Kidney (tissue), 14 donors: ENCODE results near the gene WNK4. TPM values are rescaled to one million over a fixed set of nuclear protein-coding genes. Genes with fewer than 3 reads are reported as not detected.

ENCODE experiments used
- DNase-seq, 5 donors: peaks; one replicate each; pipeline ENCODE4 v3.0.0-alpha.2; 2013 to 2020
- FAIRE-seq: peaks from 2 replicates; lab custom pipeline; 2012; peaks lifted over from hg19 to GRCh38; lab: Jason Lieb, UNC
- H3K27ac ChIP-seq, 2 donors: one replicate each; pipeline ENCODE4 v1.7.0; 2013; ENCODE audit warnings: low read depth in 2 of 2, low read length in 2 of 2, inconsistent platforms in 1 of 2
- H3K27me3 ChIP-seq: one replicate; pipeline ENCODE4 v1.7.1; 2013; ENCODE audit warnings: low read length, inconsistent platforms; ENCODE audit not compliant: control insufficient read depth, insufficient read depth
- H3K36me3 ChIP-seq, 3 donors: one replicate each; pipeline versions ENCODE4 v1.7.0 to v1.7.1; 2013; ENCODE audit warnings: low read length in 3 of 3, control low read depth in 1 of 3, inconsistent platforms in 1 of 3; ENCODE audit not compliant: insufficient read depth in 3 of 3, control insufficient read depth in 2 of 3
- H3K4me1 ChIP-seq, 3 donors: one replicate each; pipeline versions ENCODE4 v1.7.0 to v1.7.1; 2013; ENCODE audit warnings: low read length in 3 of 3, inconsistent platforms in 1 of 3, low read depth in 1 of 3; ENCODE audit not compliant: control insufficient read depth in 2 of 3, insufficient read depth in 2 of 3
- H3K4me3 ChIP-seq, 3 donors: one replicate each; pipeline versions ENCODE4 v1.7.0 to v1.8.1; 2013; ENCODE audit warnings: low read length in 3 of 3, control low read depth in 1 of 3, inconsistent platforms in 1 of 3
- H3K9ac ChIP-seq, 3 donors: one replicate each; pipeline versions ENCODE4 v1.7.0 to v1.7.1; 2013; ENCODE audit warnings: low read length in 3 of 3, control low read depth in 1 of 3, inconsistent platforms in 1 of 3
- H3K9me3 ChIP-seq, 3 donors: one replicate each; pipeline versions ENCODE4 v1.7.0 to v1.7.1; 2013; ENCODE audit warnings: low read length in 3 of 3, control low read depth in 1 of 3, inconsistent platforms in 1 of 3; ENCODE audit not compliant: control insufficient read depth in 2 of 3, insufficient read depth in 1 of 3
- CTCF ChIP-seq: IDR thresholded peaks from 3 replicates; pipeline ENCODE4 v1.5.1; 2012; ENCODE audit warnings: mild to moderate bottlenecking, moderate library complexity, borderline replicate concordance; ENCODE audit not compliant: insufficient read depth; ENCODE audit errors: extremely low read depth
- intact Hi-C: fragments of 100-400 bp; cut with DNase I; formaldehyde crosslinking; loops from one replicate; pipeline ENCODE4 v1.11.1; 2022
- polyA plus RNA-seq: library from polyadenylated mRNA; stranded (reverse); fragments of 350-450 nt; fragmentation: Illumina TruSeq; extraction: RNeasy Lipid Tissue Mini Kit (QIAGEN cat#74804); gene quantifications from one replicate; pipeline ENCODE4 v1.2.3, GENCODE V29; 2014; ENCODE audit warnings: low read depth, low replicate concordance; ENCODE audit not compliant: insufficient read depth
- total RNA-seq: library from RNA; stranded (reverse); fragmentation: NEBNext Ultra II Directional; extraction: Animal tissue kit (Norgen Biotek cat#: 25700); gene quantifications from one replicate; pipeline ENCODE4 v1.2.1, GENCODE V29; 2021
- donor health status: control.
- donor health status: control.
- donor health status: control.
- donor health status: control.
- donor health status: control.
- donor health status: DM: yes; HTN: yes; CAD: no.
- donor health status: Normal renal cell carcinoma (clear cell type).

Gene WNK4
- total and polyA plus RNA-seq, 2 donors from 2014 or later, result 14.9 to 26.4 TPM

GRCh38 chr17:42778570-42778969, 1.8 kb upstream of the WNK4 start:
- intact Hi-C loops, result no loop called here
- H3K27ac ChIP-seq, result no peak overlapping the region
- FAIRE-seq, result no peak
- H3K4me3 ChIP-seq, result no peak overlapping the region
- DNase-seq, result no peak
- peak overlapping the region in 1 of 3 donors; percentile 34 for H3K9ac ChIP-seq
- H3K36me3 ChIP-seq, result peaks cover 4 to 27% (median 12%) of the 10 kb centered on the region in 3 donors
- TF ChIP-seq CTCF, result no peak
- H3K4me1 ChIP-seq, result peaks cover 0 to 11% (median 5%) of the 10 kb centered on the region in 3 donors
- H3K27me3 ChIP-seq, result peaks cover 21% of the 10 kb centered on the region
- no peaks in the 10 kb centered on the region for H3K9me3 ChIP-seq

- H3K9me3 ChIP-seq, result no peaks in the 10 kb centered on the region
- intact Hi-C loops, result no loop called here
- H3K4me3 ChIP-seq, result peak overlapping the region in 1 of 3 donors; percentile 79
- peaks cover 4 to 27% (median 12%) of the 10 kb centered on the region in 3 donors for H3K36me3 ChIP-seq
- H3K4me1 ChIP-seq, result peaks cover 0 to 6% (median 0%) of the 10 kb centered on the region in 3 donors
- DNase-seq (peak in 2 of 5 donors; percentile 47 to 79), FAIRE-seq (no peak)
- H3K27ac ChIP-seq, result peak overlapping the region; percentile 69 to 79
- peaks cover 29% of the 10 kb centered on the region for H3K27me3 ChIP-seq
- H3K9ac ChIP-seq, result peak overlapping the region in 1 of 3 donors; percentile 42
- TF ChIP-seq CTCF, result no peak
Measured at GRCh38 chr17:42779304-42779935, 990 bp upstream of the WNK4 start.

- no peak for TF ChIP-seq CTCF
- DNase-seq (peak in 1 of 5 donors; percentile 67), FAIRE-seq (no peak)
- peak overlapping the region; percentile 15 to 88 (median 58) for H3K9ac ChIP-seq
- peaks cover 40% of the 10 kb centered on the region for H3K27me3 ChIP-seq
- peak overlapping the region; percentile 57 to 79 (median 71) for H3K4me3 ChIP-seq
- intact Hi-C loops, result no loop called here
- peaks cover 0 to 10% (median 2%) of the 10 kb centered on the region in 3 donors for H3K4me1 ChIP-seq
- no peaks in the 10 kb centered on the region for H3K9me3 ChIP-seq
- peaks cover 0 to 17% (median 9%) of the 10 kb centered on the region in 3 donors for H3K36me3 ChIP-seq
- peak overlapping the region; percentile 78 to 82 for H3K27ac ChIP-seq
Measured at GRCh38 chr17:42780851-42781638, 635 bp downstream of the WNK4 start.
